ENCODE results near the gene EBPL. TPM values are rescaled to one million over a fixed set of nuclear protein-coding genes. Genes with fewer than 3 reads are reported as not detected.

The EBPL gene
- total RNA-seq, 1 donor from 2014 or later = 82.9 TPM

Other genes with a start within 250 kb of the EBPL start
- 15.1 and 18.1 TPM in 2 replicates for gene CAB39L, start 247.4 kb downstream of the EBPL start, total RNA-seq (ENCODE audit: low replicate concordance)
- gene SETDB2, start 247.2 kb downstream of the EBPL start, total RNA-seq (ENCODE audit: low replicate concordance) = 7.1 and 9.5 TPM in 2 replicates
- gene PHF11, start 195.5 kb downstream of the EBPL start, total RNA-seq (ENCODE audit: low replicate concordance) = 4.9 and 6.6 TPM in 2 replicates
- 34.4 and 54.2 TPM in 2 replicates for gene RCBTB1, start 105.9 kb downstream of the EBPL start, total RNA-seq (ENCODE audit: low replicate concordance)
- 0.06 and 0.12 TPM in 2 replicates for gene ARL11, start 63.0 kb downstream of the EBPL start, total RNA-seq (ENCODE audit: low replicate concordance)
- 37.4 and 49.4 TPM in 2 replicates for gene KPNA3, start 101.2 kb upstream of the EBPL start, total RNA-seq (ENCODE audit: low replicate concordance)
- gene SPRYD7, start 244.9 kb upstream of the EBPL start, total RNA-seq (ENCODE audit: low replicate concordance) = 4.0 and 5.6 TPM in 2 replicates

Measured in neural progenitor cell (in vitro differentiated cells).